Activated T-helper 9 cell treated with anti-CD3 and anti-CD28 coated beads, Interleukin-2, amount 50 U/mL, for 16 hours (primary cell): Measurements from ENCODE around the gene AATK.
A peak's percentile ranks its signal among the peaks of the same experiment; 100 is the strongest.

ENCODE experiments used
- DNase-seq: peaks from one replicate; pipeline ENCODE4 v3.0.0-alpha.2; 2020; ENCODE audit warnings: low read depth

The AATK gene

GRCh38 chr17:81128338-81128737 is 37.7 kb downstream of the AATK start:
- DNase-seq: no peak

- no peak for DNase-seq
Measured at GRCh38 chr17:81127526-81128177, 38.4 kb downstream of the AATK start.

- no peak for DNase-seq
Measured at GRCh38 chr17:81127133-81127455, 38.9 kb downstream of the AATK start.

GRCh38 chr17:81126281-81127132 is 39.5 kb downstream of the AATK start:
- no peak for DNase-seq

GRCh38 chr17:81125573-81126081 is 40.4 kb downstream of the AATK start:
- DNase-seq: no peak

GRCh38 chr17:81124377-81124776 is 41.6 kb downstream of the AATK start:
- no peak for DNase-seq

GRCh38 chr17:81123052-81124048 is 42.7 kb downstream of the AATK start:
- DNase-seq: no peak

GRCh38 chr17:81121841-81122733 is 43.9 kb downstream of the AATK start:
- no peak for DNase-seq

GRCh38 chr17:81120695-81121621 is 45.1 kb downstream of the AATK start:
- DNase-seq: no peak

GRCh38 chr17:81120149-81120484 is 45.9 kb downstream of the AATK start:
- DNase-seq: no peak

- peak; percentile 78 for DNase-seq
Measured at GRCh38 chr17:81119223-81120148, 46.5 kb downstream of the AATK start.

- no peak for DNase-seq
Measured at GRCh38 chr17:81118308-81119221, 47.5 kb downstream of the AATK start.

GRCh38 chr17:81117672-81118198 is 48.3 kb downstream of the AATK start:
- DNase-seq: no peak

GRCh38 chr17:81116704-81117103 is 49.3 kb downstream of the AATK start:
- DNase-seq: no peak

GRCh38 chr17:81115749-81116464 is 50.1 kb downstream of the AATK start:
- no peak for DNase-seq

- DNase-seq: no peak
Measured at GRCh38 chr17:81115219-81115618, 50.8 kb downstream of the AATK start.
